Type B pancreatic cell (in vitro differentiated cells): ENCODE data around the gene CDX1. TPM values are rescaled to one million over a fixed set of nuclear protein-coding genes. Genes with fewer than 3 reads are reported as not detected.

ENCODE experiments used
- DNase-seq: peaks from one replicate; pipeline ENCODE4 v3.0.0; 2021; ENCODE audit warnings: mixed read lengths; ENCODE audit not compliant: unreplicated experiment; ENCODE audit errors: extremely low spot score
- H3K27ac Mint-ChIP-seq: 2 replicates; pipeline ENCODE4 v1.8.0; 2021; ENCODE audit warnings: mild to moderate bottlenecking, mixed read lengths
- H3K27me3 Mint-ChIP-seq: 2 replicates; pipeline ENCODE4 v1.8.0; 2021; ENCODE audit warnings: mixed read lengths
- H3K36me3 Mint-ChIP-seq: 2 replicates; pipeline ENCODE4 v1.8.0; 2021; ENCODE audit warnings: mixed read lengths
- H3K4me1 Mint-ChIP-seq: one replicate; pipeline ENCODE4 v1.8.0; 2021; ENCODE audit warnings: mixed read lengths; ENCODE audit not compliant: unreplicated experiment
- H3K4me3 Mint-ChIP-seq: 2 replicates; pipeline ENCODE4 v1.8.0; 2021; ENCODE audit warnings: mild to moderate bottlenecking, mixed read lengths
- H3K9me3 Mint-ChIP-seq: 2 replicates; pipeline ENCODE4 v1.8.0; 2021; ENCODE audit warnings: mixed read lengths
- CTCF ChIP-seq: fragments of 200-600 bp; sonication (generic); conservative IDR thresholded peaks from 2 replicates; pipeline ENCODE4 v1.5.0; 2021; ENCODE audit warnings: antibody characterized with exemption, mild to moderate bottlenecking
- total RNA-seq: library from RNA; stranded (reverse); gene quantifications from 2 replicates; pipeline ENCODE4 v1.2.1, GENCODE V29; 2021; ENCODE audit warnings: low replicate concordance

Gene CDX1
- total RNA-seq, 1 donor from 2014 or later, result 5.0 TPM

- Mint-ChIP-seq H3K9me3 (no peaks in the 10 kb centered on the region), H3K4me3 (no peak overlapping the region), H3K36me3 (no peaks in the 10 kb centered on the region), H3K27me3 (peaks cover 41% of the 10 kb centered on the region), H3K4me1 (peaks cover 6% of the 10 kb centered on the region), H3K27ac (no peak overlapping the region)
- no peak for DNase-seq
- TF ChIP-seq CTCF, result no peak
These were observed 30.9 kb downstream of the CDX1 start for GRCh38 chr5:150197476-150197875.

GRCh38 chr5:150202501-150202900, 35.9 kb downstream of the CDX1 start:
- no peaks in the 10 kb centered on the region for H3K36me3 Mint-ChIP-seq
- no peak overlapping the region for H3K27ac Mint-ChIP-seq
- H3K4me1 Mint-ChIP-seq, result no peaks in the 10 kb centered on the region
- no peak for DNase-seq
- no peak for TF ChIP-seq CTCF
- no peak overlapping the region for H3K4me3 Mint-ChIP-seq
- no peaks in the 10 kb centered on the region for H3K9me3 Mint-ChIP-seq
- H3K27me3 Mint-ChIP-seq, result peaks cover 22% of the 10 kb centered on the region

GRCh38 chr5:150203832-150204589, 37.4 kb downstream of the CDX1 start:
- H3K4me1 Mint-ChIP-seq, result peaks cover 5% of the 10 kb centered on the region
- no peak overlapping the region for H3K4me3 Mint-ChIP-seq
- H3K9me3 Mint-ChIP-seq, result no peaks in the 10 kb centered on the region
- H3K27ac Mint-ChIP-seq, result no peak overlapping the region
- DNase-seq, result no peak
- H3K27me3 Mint-ChIP-seq, result peaks cover 14% of the 10 kb centered on the region
- no peaks in the 10 kb centered on the region for H3K36me3 Mint-ChIP-seq
- TF ChIP-seq CTCF, result no peak

- H3K4me1 Mint-ChIP-seq, result peaks cover 5% of the 10 kb centered on the region
- no peak for DNase-seq
- no peak overlapping the region for H3K27ac Mint-ChIP-seq
- no peaks in the 10 kb centered on the region for H3K9me3 Mint-ChIP-seq
- no peaks in the 10 kb centered on the region for H3K36me3 Mint-ChIP-seq
- H3K4me3 Mint-ChIP-seq, result no peak overlapping the region
- H3K27me3 Mint-ChIP-seq, result peaks cover 9% of the 10 kb centered on the region
- no peak for TF ChIP-seq CTCF
These were observed 38.0 kb downstream of the CDX1 start for GRCh38 chr5:150204590-150204960.

GRCh38 chr5:150206098-150206778, 39.7 kb downstream of the CDX1 start:
- H3K36me3 Mint-ChIP-seq, result no peaks in the 10 kb centered on the region
- no peak overlapping the region for H3K4me3 Mint-ChIP-seq
- H3K27ac Mint-ChIP-seq, result no peak overlapping the region
- TF ChIP-seq CTCF, result no peak
- H3K4me1 Mint-ChIP-seq, result peaks cover 10% of the 10 kb centered on the region
- no peak for DNase-seq
- H3K27me3 Mint-ChIP-seq, result no peaks in the 10 kb centered on the region
- H3K9me3 Mint-ChIP-seq, result no peaks in the 10 kb centered on the region
